Measurements from ENCODE around the gene PBX3.

PBX3 gene

GRCh38 chr9:125894566-125894965 lies 147.4 kb downstream of the PBX3 start:
- H3K4me3 ChIP-seq (ENCODE audit: low read depth, low read length), result no peak overlapping the region
- no peak for TF ChIP-seq CTCF (IDR thresholded peaks at IDR 0.05; ENCODE audit: low read depth, low read length, missing control alignments)
- no peak for DNase-seq (ENCODE audit: low read depth)

- no peak for TF ChIP-seq CTCF (IDR thresholded peaks at IDR 0.05; ENCODE audit: low read depth, low read length, missing control alignments)
- DNase-seq (ENCODE audit: low read depth), result no peak
- no peak overlapping the region for H3K4me3 ChIP-seq (ENCODE audit: low read depth, low read length)
Measured at GRCh38 chr9:125896404-125896803, 149.2 kb downstream of the PBX3 start.

GRCh38 chr9:125896964-125897363 lies 149.8 kb downstream of the PBX3 start:
- TF ChIP-seq CTCF (IDR thresholded peaks at IDR 0.05; ENCODE audit: low read depth, low read length, missing control alignments), result no peak
- DNase-seq (ENCODE audit: low read depth), result no peak
- no peak overlapping the region for H3K4me3 ChIP-seq (ENCODE audit: low read depth, low read length)

- no peak for TF ChIP-seq CTCF (IDR thresholded peaks at IDR 0.05; ENCODE audit: low read depth, low read length, missing control alignments)
- H3K4me3 ChIP-seq (ENCODE audit: low read depth, low read length), result no peak overlapping the region
- DNase-seq (ENCODE audit: low read depth), result no peak
Measured at GRCh38 chr9:125897481-125897880, 150.3 kb downstream of the PBX3 start.

GRCh38 chr9:125902214-125902613 lies 155.0 kb downstream of the PBX3 start:
- DNase-seq (ENCODE audit: low read depth), result no peak
- no peak overlapping the region for H3K4me3 ChIP-seq (ENCODE audit: low read depth, low read length)
- TF ChIP-seq CTCF (IDR thresholded peaks at IDR 0.05; ENCODE audit: low read depth, low read length, missing control alignments), result no peak

- no peak for DNase-seq (ENCODE audit: low read depth)
- TF ChIP-seq CTCF (IDR thresholded peaks at IDR 0.05; ENCODE audit: low read depth, low read length, missing control alignments), result no peak
- no peak overlapping the region for H3K4me3 ChIP-seq (ENCODE audit: low read depth, low read length)
Measured at GRCh38 chr9:125902831-125903512, 155.8 kb downstream of the PBX3 start.

- no peak for DNase-seq (ENCODE audit: low read depth)
- H3K4me3 ChIP-seq (ENCODE audit: low read depth, low read length), result no peak overlapping the region
- no peak for TF ChIP-seq CTCF (IDR thresholded peaks at IDR 0.05; ENCODE audit: low read depth, low read length, missing control alignments)
Measured at GRCh38 chr9:125904155-125904851, 157.1 kb downstream of the PBX3 start.

Data from GM12864 (cell line).